ENCODE measurements around the gene ZNF282.

The ZNF282 gene

DNA sequence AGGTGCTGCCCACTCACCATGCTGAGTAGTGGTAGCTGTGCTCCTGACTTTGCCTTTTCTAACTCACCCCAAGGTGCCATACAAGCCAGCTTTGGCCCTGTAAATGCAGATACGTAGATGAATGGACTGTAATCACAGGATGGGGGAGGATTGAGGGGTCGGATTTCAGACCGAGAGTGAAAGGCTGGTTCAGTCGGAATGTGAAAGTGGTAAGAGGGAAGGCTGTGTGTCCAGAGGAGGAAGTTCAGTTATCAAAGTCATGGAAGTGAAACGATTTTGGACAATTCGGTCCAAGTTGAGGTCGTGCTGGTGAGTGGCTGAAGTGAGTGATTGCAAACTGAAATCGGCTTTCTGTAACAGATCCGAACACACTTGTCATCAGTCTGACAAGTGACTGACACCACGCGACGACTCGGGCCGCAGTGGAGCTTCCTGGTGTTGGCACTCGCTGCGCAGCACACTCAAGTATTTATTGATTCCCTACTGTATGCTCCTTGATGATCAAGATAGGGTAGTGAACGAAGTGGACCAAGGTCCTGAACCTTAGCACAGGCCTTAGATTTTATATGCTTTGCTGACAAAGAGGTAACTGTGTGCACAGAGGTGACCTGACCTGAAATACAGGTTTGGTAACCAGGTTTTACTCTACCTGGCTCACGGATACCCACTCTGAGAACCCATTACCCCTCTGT lies 10.5 kb downstream of the ZNF282 start:
- ATAC-seq: no peak
- no peak for TF ChIP-seq BACH2 (CRISPR knock-in tag; IDR thresholded peaks at IDR 0.05; ENCODE audit: borderline replicate concordance)
- TF ChIP-seq ZFP30 (CRISPR knock-in tag; IDR thresholded peaks at IDR 0.05): no peak
- TF ChIP-seq GLIS3 (CRISPR knock-in tag; IDR thresholded peaks at IDR 0.05): no peak
- TF ChIP-seq, protein P1, sequence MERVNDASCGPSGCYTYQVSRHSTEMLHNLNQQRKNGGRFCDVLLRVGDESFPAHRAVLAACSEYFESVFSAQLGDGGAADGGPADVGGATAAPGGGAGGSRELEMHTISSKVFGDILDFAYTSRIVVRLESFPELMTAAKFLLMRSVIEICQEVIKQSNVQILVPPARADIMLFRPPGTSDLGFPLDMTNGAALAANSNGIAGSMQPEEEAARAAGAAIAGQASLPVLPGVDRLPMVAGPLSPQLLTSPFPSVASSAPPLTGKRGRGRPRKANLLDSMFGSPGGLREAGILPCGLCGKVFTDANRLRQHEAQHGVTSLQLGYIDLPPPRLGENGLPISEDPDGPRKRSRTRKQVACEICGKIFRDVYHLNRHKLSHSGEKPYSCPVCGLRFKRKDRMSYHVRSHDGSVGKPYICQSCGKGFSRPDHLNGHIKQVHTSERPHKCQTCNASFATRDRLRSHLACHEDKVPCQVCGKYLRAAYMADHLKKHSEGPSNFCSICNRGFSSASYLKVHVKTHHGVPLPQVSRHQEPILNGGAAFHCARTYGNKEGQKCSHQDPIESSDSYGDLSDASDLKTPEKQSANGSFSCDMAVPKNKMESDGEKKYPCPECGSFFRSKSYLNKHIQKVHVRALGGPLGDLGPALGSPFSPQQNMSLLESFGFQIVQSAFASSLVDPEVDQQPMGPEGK (CRISPR knock-in tag; IDR thresholded peaks at IDR 0.05; ENCODE audit: borderline replicate concordance): no peak
- no peak for TF ChIP-seq SNAI2 (CRISPR knock-in tag; IDR thresholded peaks at IDR 0.05)
- no peak for TF ChIP-seq PPARA (CRISPR knock-in tag; IDR thresholded peaks at IDR 0.05; ENCODE audit: borderline replicate concordance)
- TF ChIP-seq TSHZ2 (CRISPR knock-in tag; IDR thresholded peaks at IDR 0.05): no peak

GRCh38 chr7:149207324-149208035 lies 12.1 kb downstream of the ZNF282 start:
- no peak for ATAC-seq
- TF ChIP-seq TCF4 (CRISPR knock-in tag; IDR thresholded peaks at IDR 0.05; ENCODE audit: borderline replicate concordance): no peak
- no peak for TF ChIP-seq RARB (CRISPR knock-in tag; IDR thresholded peaks at IDR 0.05)
- no peak for TF ChIP-seq POU6F1 (CRISPR knock-in tag; IDR thresholded peaks at IDR 0.05; ENCODE audit: borderline replicate concordance, low read depth)
- TF ChIP-seq BACH2 (CRISPR knock-in tag; IDR thresholded peaks at IDR 0.05; ENCODE audit: borderline replicate concordance): no peak
- TF ChIP-seq, protein P2, sequence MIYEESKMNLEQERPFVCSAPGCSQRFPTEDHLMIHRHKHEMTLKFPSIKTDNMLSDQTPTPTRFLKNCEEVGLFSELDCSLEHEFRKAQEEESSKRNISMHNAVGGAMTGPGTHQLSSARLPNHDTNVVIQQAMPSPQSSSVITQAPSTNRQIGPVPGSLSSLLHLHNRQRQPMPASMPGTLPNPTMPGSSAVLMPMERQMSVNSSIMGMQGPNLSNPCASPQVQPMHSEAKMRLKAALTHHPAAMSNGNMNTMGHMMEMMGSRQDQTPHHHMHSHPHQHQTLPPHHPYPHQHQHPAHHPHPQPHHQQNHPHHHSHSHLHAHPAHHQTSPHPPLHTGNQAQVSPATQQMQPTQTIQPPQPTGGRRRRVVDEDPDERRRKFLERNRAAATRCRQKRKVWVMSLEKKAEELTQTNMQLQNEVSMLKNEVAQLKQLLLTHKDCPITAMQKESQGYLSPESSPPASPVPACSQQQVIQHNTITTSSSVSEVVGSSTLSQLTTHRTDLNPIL (CRISPR knock-in tag; IDR thresholded peaks at IDR 0.05; ENCODE audit: low read depth): no peak
- TF ChIP-seq SNAI2 (CRISPR knock-in tag; IDR thresholded peaks at IDR 0.05): no peak
- TF ChIP-seq OSR1 (CRISPR knock-in tag; IDR thresholded peaks at IDR 0.05): no peak
- no peak for TF ChIP-seq ARNTL (CRISPR knock-in tag; IDR thresholded peaks at IDR 0.05; ENCODE audit: borderline replicate concordance, low read depth)
- no peak for TF ChIP-seq PPARA (CRISPR knock-in tag; IDR thresholded peaks at IDR 0.05; ENCODE audit: borderline replicate concordance)
- TF ChIP-seq ZNF8 (CRISPR knock-in tag; IDR thresholded peaks at IDR 0.05): no peak
- no peak for TF ChIP-seq ZFP30 (CRISPR knock-in tag; IDR thresholded peaks at IDR 0.05)
- TF ChIP-seq ZFP3 (CRISPR knock-in tag; IDR thresholded peaks at IDR 0.05): no peak

DNA sequence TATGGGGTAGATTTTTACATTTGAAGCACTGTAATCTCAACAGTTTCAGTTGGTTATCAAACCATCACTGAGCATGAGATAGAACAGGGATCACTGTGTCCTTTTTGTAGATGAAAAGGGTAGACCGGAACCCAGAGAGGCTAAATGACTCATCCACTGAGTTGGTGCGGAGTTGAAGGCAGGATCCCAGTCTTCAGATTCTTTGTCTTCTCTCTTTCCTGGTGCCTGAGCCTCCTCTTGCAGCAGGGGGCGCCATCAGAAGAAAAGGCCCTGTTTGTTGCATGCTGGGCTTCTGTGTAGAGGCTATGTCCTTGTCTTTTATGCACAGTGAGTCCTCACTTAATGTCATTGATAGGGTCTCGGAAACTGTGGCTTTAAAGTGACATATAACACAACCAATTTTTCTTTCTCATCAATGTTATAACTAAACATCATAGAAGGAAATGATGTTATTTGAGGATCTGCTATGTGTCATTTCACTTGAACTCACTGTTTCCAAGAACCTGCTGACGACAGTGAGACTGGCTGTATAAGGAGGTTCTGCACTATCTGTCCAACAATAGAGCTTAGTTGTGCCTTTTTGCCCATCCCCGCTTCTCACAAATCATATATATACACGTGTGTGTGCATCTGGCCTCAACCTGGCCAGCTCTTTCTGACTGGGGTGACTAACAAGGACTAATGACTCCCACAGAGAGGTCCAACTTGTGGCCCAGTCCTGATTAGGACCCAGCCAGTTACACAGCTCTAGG lies 14.3 kb downstream of the ZNF282 start:
- ATAC-seq: peak; percentile 95
- TF ChIP-seq ZNF565 (CRISPR knock-in tag; conservative IDR thresholded peaks at IDR 0.05; ENCODE audit: low read depth) (no peak), TSHZ2 (CRISPR knock-in tag; IDR thresholded peaks at IDR 0.05) (no peak), BACH2 (CRISPR knock-in tag; IDR thresholded peaks at IDR 0.05; ENCODE audit: borderline replicate concordance) (no peak), TOX (CRISPR knock-in tag; IDR thresholded peaks at IDR 0.05; ENCODE audit: borderline replicate concordance) (no peak), ISL1 (CRISPR knock-in tag; IDR thresholded peaks at IDR 0.05) (no peak), CSDC2 (CRISPR knock-in tag; IDR thresholded peaks at IDR 0.05) (no peak), ZNF70 (CRISPR knock-in tag; IDR thresholded peaks at IDR 0.05) (no peak), ZFP30 (CRISPR knock-in tag; IDR thresholded peaks at IDR 0.05) (no peak), RARB (CRISPR knock-in tag; IDR thresholded peaks at IDR 0.05) (no peak), TCF4 (CRISPR knock-in tag; IDR thresholded peaks at IDR 0.05; ENCODE audit: borderline replicate concordance) (no peak), GLIS3 (CRISPR knock-in tag; IDR thresholded peaks at IDR 0.05) (no peak)
- TF ChIP-seq, protein P1 (CRISPR knock-in tag; IDR thresholded peaks at IDR 0.05; ENCODE audit: borderline replicate concordance): no peak
- TF ChIP-seq, protein P2 (CRISPR knock-in tag; IDR thresholded peaks at IDR 0.05; ENCODE audit: low read depth): no peak

All from SK-N-SH treated with all-trans-retinoic acid at 6 μM for 48 hours (cell line).